ENCODE results near the gene BRCC3.
"Not testable (repeated sequence)": the region's sequence is repeated elsewhere in the genome, so short reads cannot be mapped to it uniquely, and the experiment has no call there.

The BRCC3 gene

GRCh38 chrX:155061760-155062159 lies 9.5 kb upstream of the BRCC3 start:
- no peak for DNase-seq

GRCh38 chrX:155065035-155065734 lies 6.1 kb upstream of the BRCC3 start:
- DNase-seq: no peak

- DNase-seq: no peak
Measured at GRCh38 chrX:155068165-155068564, 3.1 kb upstream of the BRCC3 start.

- no peak for DNase-seq
Measured at GRCh38 chrX:155069414-155069813, 1.9 kb upstream of the BRCC3 start.

- no peak for DNase-seq
Measured at GRCh38 chrX:155070038-155070437, 1.3 kb upstream of the BRCC3 start.

- DNase-seq: no peak
Measured at GRCh38 chrX:155070663-155070974, 689 bp upstream of the BRCC3 start.

- no peak for DNase-seq
Measured at GRCh38 chrX:155071694-155072280, 479 bp downstream of the BRCC3 start.

- DNase-seq: no peak
Measured at GRCh38 chrX:155086202-155086840, 15.0 kb downstream of the BRCC3 start.

GRCh38 chrX:155086961-155087735 lies 15.8 kb downstream of the BRCC3 start:
- DNase-seq: no peak

- no peak for DNase-seq
Measured at GRCh38 chrX:155094468-155095061, 23.3 kb downstream of the BRCC3 start.

GRCh38 chrX:155105919-155106318 lies 34.6 kb downstream of the BRCC3 start:
- DNase-seq: no peak

- DNase-seq: no peak
Measured at GRCh38 chrX:155108427-155108826, 37.1 kb downstream of the BRCC3 start.

- no peak for DNase-seq
Measured at GRCh38 chrX:155112171-155112570, 40.9 kb downstream of the BRCC3 start.

GRCh38 chrX:155113097-155113496 lies 41.8 kb downstream of the BRCC3 start:
- no peak for DNase-seq

- no peak for DNase-seq
Measured at GRCh38 chrX:155115174-155115819, 44.0 kb downstream of the BRCC3 start.

GRCh38 chrX:155127465-155127864 lies 56.2 kb downstream of the BRCC3 start:
- DNase-seq: no peak

GRCh38 chrX:155127940-155128339 lies 56.6 kb downstream of the BRCC3 start:
- no peak for DNase-seq

GRCh38 chrX:155132110-155132509 lies 60.8 kb downstream of the BRCC3 start:
- no peak for DNase-seq

- DNase-seq: no peak
Measured at GRCh38 chrX:155134255-155134654, 62.9 kb downstream of the BRCC3 start.

- DNase-seq: no peak
Measured at GRCh38 chrX:155143959-155144548, 72.7 kb downstream of the BRCC3 start.

- DNase-seq: no peak
Measured at GRCh38 chrX:155144926-155145325, 73.6 kb downstream of the BRCC3 start.

- not testable (repeated sequence) for DNase-seq
Measured at GRCh38 chrX:155147612-155148011, 76.3 kb downstream of the BRCC3 start.

Data from DMS79 treated with DMSO at 0.1 percent for 48 hours (cell line).